HG02588 (cell line): ENCODE data around the gene POU2AF2.
"Not testable (repeated sequence)": the region's sequence is repeated elsewhere in the genome, so short reads cannot be mapped to it uniquely, and the experiment has no call there.

Source experiments
- ATAC-seq: cut with Tn5 transposase; IDR thresholded peaks from one replicate; pipeline ENCODE4 v1.9.1; 2021; ENCODE audit warnings: mild to moderate bottlenecking, moderate library complexity; ENCODE audit not compliant: unreplicated experiment

The POU2AF2 gene

DNA sequence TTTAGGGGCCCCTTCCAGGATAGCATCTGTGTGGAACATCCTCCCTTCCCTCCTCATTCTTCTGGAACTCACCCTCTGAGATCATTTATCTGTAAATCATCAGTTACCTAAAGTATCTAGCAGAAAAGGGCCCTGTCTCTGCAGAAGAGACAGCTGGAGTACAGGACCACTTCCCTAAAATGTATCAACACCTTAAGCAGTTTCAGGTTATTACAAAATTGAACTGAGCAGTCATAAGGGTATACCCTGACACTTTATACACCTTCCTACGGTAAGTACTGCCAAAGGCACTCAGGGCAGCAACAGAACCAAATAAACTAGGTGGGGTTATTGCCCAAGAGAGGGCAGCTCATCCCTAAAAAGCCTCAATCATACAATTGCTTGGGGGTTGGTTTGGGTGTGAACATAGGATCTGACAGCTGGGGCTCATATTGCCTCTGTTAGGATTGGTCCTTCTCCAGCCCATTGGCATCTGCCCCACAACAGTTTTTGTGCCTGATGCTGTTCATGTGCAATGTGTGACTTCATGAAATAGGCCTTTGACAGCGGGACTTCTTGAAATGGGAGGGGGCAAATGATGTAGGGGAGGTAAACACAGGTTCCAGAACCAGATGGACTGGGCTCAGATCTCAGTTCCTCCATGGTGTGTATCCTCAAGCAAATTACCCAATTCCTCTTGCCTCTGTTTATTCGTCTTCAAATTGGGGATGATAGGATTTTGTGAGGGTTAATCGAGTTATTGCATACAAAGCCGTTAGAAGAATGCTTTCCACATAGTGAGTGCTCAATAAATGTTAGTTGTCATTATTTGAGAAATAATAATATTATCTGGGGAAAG is 55.7 kb downstream of the POU2AF2 start:
- ATAC-seq = no peak

DNA sequence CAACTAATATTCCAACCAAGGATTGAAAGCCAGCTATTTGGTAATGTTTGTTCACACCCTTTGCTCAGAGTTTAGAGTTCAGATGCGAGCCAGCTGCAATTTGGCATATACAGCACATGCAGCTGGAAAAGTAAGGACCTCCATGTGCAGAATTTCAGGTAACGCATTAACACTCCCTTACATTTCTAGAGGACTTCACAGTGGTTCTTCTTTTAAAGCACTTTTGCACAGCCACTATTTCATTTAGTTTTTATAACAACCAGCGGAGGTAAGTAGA is 56.3 kb downstream of the POU2AF2 start:
- ATAC-seq = no peak

DNA sequence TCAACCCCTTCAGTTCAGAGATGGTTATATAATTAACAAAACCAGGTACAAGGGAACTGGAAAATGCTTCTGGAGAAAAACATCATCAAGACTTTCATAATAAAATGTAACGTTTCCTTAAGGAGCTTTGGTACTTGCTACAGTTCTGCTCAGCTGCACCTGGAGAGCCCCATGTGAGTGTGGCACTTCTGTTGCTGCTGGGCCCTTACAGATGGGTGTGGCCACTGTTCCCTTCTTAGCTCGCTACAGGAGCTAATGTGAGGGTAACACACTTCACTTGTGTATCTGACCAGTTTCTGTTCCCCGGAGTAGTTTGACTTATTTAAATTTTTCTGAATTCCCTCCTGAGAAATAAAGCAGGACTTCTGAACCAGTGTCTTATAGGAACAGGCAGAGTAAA is 56.8 kb downstream of the POU2AF2 start:
- ATAC-seq = no peak

DNA sequence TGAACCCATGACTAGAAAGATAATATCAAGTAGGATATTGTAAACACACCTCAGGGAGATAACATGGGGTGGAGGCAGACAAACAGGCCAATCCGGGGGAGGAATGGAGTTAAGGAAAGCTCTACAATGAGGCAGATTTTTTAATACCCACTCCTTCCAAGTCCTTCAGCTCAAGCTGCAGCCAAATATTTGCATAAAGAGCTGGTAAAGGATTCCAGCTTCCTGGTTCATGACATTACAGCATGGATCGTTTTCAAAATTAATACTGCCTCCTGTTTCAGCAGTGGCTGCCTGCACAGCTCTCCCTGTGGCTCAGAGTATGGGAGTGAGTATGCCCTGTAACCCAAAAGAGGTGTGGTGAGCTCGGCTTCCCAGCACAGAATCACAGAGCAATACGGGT is 57.9 kb downstream of the POU2AF2 start:
- ATAC-seq = no peak

DNA sequence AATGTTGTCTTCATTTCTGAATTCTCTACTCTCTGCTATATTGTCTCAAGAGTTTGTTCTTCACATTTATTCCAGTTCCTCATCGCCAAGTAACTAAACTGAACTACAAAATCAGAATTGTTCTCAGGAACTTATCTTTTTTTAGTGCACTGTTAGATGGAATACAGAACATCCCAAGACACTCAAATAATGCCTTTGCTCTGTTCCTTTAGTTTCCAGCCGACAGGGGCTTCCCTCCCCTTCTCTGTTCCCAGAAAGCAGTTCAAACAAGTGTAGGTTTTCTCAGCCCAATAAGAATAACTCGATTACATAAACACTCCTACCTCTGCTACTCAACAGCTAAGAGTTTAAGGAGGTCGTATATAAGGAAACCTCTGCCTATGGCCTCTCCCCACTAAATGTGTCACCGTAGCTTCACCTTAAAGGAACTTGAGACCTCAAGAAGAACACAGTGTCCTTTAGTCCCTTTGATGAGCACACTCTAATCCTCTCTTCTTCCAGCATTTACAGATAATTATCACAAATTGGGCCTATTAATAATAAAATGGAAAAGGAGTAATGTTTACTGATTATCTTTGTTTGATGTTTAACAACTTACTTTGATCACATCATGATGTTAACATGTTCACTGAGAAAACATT is 59.8 kb downstream of the POU2AF2 start:
- ATAC-seq = no peak

DNA sequence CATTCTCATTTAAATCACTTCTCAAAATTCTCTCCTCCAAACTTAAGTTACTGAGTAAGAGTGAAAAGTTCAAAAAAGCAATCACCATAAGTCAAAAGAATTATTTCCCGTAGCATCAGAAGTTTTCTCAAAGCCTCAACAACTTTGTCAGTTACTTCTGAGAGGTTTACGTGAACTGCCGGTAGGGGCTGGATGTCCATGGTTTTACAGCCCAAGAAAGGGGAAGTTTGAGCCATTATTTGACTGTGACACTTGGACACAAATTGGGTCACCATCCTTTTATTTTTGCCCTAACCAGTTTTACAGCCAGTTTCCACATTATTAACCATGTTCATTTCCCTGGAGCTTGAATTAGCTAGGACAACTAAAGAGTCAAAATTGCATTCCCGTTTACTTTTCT is 60.4 kb downstream of the POU2AF2 start:
- ATAC-seq = no peak

DNA sequence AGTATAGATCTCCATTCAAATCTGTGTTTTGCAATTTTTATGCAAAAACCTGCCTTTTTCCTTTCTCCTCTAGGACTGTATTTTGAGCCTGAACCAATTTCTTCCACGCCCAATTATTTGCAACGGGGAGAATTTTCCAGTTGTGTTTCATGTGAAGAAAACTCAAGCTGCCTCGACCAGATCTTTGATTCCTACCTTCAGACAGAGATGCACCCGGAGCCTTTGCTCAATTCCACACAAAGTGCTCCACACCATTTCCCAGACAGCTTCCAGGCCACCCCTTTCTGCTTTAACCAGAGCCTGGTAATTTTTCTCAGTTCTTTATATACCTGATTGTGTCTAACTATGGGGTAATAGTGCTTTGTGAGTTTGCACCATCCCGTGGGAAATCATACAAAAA is 60.8 kb downstream of the POU2AF2 start:
- ATAC-seq = no peak

DNA sequence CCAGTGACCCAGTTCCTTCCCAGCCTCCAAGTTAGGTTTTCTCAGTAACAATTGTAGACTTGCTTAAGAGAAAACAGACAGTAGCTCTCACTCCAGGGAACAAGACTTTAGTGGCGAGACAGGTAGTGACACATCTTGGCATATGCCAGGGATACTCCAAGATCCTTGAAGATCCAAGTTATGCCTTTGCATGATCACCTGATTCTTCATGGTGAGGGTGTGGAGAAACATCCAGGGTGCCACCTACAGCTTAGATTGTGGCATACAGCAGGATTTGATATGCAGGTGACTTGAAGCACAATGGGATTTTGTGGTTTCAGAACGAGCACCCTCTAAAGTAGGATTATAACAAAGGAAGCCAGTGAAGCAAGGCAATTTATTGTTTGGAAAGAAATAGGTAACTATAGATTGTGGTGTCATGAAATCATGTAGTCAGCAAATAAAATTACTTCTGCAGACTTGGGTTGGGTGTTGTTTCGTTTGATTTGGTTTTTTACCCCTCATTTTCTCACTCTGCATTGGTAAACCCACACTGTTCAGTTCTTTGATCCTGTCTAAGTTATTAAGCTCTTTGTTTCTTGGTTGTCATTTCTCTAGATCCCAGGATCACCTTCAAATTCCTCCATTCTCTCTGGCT is 62.1 kb downstream of the POU2AF2 start:
- ATAC-seq = no peak

DNA sequence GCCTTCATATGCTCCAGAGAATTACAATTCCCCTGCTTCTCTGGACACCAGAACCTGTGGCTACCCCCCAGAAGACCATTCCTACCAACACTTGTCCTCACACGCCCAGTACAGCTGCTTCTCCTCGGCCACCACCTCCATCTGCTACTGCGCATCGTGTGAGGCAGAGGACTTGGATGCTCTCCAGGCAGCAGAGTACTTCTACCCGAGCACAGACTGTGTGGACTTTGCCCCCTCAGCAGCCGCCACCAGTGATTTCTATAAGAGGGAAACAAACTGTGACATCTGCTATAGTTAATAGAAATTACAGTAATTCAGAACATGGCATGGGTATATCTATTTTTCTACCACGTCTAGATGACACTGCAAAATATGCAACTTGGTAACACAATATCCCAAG is 62.6 kb downstream of the POU2AF2 start:
- no peak for ATAC-seq

DNA sequence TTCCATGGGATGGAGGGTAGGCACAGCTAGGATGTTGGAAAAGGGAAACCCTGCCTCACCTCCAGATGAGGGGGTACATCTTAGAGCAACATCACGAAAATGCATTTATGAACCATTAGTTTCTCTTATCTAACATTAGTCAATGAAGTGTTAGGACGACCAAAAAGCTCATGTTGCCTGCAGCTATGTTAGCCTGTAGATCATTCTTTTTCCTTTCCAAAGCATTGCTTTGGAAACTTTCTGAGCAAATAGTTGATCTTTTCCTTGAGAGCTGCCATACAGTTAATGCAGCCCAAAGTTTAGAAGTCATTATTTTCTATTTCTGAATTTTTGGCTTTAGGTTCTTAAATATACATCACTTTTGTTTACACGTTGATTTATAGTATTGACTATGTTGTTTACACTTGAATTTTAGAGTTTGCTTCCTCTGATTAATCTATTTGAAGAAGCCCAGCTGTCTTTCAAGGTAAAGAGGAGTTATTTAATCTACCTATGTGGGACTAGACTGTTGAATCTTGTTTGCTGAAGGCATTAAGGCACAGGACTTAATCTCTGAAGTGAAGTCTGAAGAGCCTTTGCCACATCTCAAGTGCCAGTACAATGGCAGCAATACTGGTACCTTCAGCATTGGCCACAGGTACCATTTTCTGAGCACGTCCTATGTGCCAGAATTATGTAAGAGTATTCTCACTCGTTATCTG is 63.8 kb downstream of the POU2AF2 start:
- no peak for ATAC-seq

DNA sequence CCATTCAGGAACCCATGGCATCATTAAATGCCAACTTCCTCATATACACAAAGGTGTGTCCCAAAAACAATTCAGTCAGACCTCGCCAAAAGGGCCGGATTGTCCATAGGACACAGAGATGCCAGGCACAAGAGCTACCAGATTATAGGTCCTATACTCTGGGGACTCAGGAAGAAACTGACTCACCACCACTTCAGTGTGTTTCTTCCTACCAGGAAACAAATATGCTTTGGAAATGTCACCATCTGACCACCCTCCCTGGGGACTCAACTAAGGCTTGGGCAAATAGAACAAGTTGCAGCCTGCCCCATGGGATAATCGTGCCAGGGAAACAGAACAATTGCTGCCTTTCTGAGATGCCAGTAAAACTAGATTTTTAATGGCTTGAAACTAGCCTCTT is 64.6 kb downstream of the POU2AF2 start:
- no peak for ATAC-seq

DNA sequence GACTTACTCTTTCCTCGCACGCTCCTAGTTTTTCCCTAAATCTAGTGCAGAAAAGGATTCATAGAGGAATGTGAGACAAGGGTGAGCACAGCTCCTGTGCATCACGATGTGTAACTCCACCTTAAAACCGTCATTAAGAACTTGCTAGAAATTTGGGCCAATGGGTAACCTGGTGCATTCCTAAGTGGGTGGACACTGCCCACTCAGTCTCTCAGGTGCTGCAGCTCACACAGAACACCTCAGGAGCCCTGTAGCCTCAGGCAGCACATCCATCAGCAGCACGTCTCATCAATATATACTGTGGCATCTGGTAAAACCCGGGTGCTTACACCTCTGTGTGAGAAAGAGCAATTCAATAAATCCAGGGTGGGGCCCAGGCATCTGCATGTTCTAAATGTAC is 65.2 kb downstream of the POU2AF2 start:
- ATAC-seq = no peak

DNA sequence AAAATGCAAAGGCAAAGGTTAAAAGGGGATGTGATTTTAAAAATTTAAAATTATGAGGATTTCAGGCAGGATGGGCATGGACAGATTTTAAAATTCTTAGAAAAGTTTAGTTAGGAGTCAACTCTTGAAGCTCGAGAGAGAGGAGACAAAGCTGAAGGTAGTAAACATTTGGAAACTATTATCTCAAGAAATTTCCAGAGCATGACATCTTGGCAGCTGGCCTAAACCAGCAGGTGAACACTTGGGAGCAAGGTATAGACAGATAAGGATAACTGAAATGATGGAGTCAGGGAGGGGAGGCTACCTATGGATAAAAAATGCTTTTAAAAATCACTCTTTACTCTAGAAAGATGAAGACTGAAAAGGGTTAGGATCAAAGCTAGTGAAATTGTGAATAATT is 66.6 kb downstream of the POU2AF2 start:
- no peak for ATAC-seq

DNA sequence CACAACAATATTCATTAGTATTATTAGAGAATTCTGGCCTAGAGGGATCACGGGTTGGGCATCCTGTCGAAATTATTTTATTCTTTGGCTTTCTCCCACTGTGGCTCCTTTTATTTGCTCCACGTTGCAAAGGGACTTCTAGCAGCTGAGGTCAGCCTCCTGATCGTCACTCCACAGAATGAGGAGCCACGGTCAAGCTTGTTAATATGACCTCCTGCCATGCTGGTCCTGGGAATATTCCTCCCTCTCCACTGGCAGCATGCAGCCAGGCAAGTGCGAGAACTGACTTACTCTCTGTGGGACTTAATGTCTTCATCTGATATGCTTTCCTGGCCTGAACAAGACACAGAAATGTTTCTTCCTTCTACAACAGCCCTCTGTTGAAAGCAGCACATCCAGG is 73.8 kb downstream of the POU2AF2 start:
- no peak for ATAC-seq

DNA sequence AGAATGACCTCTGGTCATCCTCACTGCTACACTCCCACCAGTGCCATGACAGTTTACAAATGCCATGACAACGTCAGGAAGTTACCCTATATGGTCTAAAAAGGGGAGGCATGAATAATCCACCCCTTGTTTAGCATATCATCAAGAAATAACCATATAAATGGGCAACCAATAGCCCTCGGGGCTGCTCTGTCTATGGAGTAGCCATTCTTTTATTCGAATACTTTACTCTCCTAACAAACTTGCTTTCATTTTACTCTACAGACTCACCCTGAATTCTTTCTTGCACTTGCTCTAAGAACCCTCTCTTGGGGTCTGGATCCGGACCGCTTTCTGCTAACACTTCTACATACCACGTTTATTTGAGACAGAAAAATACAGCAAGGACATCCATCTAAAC is 74.7 kb downstream of the POU2AF2 start:
- not testable (repeated sequence) for ATAC-seq

DNA sequence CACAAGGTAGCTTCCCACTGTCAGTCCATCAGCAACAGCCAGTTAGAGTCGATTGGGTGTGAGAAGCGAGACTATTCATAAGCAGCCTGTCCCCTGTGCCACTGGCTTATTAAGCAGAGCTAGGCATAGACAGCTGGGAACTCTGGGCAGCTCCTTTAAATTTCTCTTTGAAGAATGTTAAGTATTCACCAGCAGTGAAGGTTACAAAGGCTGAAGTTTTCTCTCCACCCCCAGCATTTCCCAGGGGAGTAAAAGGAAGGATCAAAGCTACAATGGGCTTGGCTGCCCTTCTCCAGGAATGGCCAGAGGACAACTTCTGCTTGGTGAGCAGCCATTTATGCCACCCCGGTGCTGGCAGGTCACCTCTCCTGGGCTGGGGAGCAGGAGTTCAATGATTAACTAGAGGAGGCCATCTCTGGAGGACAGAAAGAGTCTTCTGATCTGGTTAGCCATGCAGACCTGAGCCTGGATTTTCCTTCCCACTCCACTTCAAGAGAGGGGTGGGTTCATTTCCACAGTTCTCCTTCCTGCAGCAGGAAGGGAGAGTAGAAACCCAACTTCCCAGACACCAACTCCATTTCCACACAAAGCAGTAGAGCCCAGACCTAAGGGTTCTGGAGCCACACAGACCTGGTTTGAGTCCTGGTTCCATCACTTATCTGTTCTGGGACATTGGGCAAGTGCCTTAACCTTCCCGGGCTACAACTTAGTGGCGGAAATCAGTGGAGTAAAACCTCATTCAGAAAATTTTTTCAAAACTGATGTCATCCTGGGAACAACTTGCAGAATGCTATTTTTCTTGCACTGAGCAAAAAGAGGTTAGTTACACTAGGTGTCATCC is 75.4 kb downstream of the POU2AF2 start:
- no peak for ATAC-seq

DNA sequence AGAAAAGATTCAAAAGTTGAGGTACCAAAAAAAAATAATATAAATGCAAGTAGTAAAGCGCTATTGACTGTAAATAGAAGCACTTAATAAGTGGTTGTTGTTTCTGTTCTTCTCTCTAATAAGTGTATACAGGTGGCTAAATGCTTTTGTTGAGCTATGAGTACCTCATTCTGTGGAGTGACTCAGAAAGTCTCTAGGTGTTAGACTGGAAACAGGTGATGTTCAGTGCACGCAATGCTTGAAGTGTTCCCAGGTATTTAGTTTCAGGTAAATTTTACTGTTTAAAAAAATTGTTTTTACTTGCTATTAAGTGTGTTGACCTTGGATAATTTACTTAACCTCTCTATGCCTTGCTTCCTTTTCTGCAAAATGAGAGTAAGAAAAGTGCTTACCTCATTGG is 77.0 kb downstream of the POU2AF2 start:
- ATAC-seq = no peak

DNA sequence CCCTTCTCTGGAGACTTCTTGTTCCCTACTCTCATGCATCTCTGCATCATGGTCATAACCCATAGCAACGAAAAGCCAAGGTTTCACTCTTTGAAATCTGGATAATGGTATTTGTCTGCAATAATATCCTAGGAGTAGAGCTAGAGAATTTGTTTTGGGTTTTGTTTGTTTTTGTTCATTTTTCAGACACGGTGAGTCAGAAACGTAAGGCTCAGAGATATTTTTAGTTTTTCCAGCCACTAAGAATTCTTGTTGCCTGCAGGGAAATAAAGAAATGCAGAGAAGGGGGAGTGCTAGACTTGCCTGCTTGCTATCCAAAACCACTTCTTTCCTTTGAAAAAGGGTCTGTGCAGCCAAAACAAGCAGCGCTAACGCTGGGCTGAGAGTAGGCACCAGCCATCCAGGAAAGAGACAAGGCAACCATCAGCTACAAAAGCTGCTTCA is 78.8 kb downstream of the POU2AF2 start:
- no peak for ATAC-seq

DNA sequence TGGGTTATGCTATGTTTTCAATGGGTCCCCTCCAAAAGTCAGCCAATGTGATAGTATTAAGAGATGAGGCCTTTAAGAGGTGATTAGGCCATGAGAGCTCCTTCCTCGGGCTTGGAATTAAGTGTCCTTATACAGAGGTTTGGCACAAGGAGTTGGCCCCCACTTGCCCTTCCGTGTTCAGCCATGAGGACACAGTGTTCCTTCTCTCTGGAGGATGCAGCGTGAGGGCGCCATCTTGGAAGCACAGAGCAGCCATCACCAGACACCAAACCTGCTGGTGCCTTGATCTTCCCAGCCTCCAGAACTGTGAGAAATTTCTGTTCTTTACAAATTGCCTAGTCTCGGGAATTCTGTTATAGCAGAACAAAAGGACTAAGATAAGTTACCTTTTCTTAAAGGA is 79.7 kb downstream of the POU2AF2 start:
- ATAC-seq = no peak

DNA sequence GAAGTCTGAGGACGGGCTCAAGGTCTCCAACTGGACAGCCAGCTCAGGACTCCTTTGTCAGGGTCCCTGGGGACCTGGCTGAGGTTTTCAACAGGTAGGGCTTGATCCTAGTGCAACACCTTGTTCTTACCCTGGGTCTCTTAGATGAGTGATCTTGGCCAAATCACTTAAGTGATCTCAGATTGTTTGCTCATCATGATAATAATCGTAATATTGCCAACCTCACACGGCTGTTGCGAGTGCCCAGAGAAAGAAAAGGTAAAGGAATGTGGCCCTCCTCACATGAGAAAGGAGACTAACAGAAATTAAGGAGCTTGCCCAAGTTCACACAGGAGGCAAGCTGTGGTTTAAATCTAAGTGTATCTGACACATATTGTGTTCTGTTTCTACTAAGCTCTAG is 81.3 kb downstream of the POU2AF2 start:
- no peak for ATAC-seq
